HG02759 (cell line): ENCODE results near the gene SAPCD2.

Experiments
- ATAC-seq: cut with Tn5 transposase; IDR thresholded peaks from one replicate; pipeline ENCODE4 v1.9.1; 2021; ENCODE audit warnings: mild to moderate bottlenecking, moderate library complexity; ENCODE audit not compliant: unreplicated experiment

Gene SAPCD2

DNA sequence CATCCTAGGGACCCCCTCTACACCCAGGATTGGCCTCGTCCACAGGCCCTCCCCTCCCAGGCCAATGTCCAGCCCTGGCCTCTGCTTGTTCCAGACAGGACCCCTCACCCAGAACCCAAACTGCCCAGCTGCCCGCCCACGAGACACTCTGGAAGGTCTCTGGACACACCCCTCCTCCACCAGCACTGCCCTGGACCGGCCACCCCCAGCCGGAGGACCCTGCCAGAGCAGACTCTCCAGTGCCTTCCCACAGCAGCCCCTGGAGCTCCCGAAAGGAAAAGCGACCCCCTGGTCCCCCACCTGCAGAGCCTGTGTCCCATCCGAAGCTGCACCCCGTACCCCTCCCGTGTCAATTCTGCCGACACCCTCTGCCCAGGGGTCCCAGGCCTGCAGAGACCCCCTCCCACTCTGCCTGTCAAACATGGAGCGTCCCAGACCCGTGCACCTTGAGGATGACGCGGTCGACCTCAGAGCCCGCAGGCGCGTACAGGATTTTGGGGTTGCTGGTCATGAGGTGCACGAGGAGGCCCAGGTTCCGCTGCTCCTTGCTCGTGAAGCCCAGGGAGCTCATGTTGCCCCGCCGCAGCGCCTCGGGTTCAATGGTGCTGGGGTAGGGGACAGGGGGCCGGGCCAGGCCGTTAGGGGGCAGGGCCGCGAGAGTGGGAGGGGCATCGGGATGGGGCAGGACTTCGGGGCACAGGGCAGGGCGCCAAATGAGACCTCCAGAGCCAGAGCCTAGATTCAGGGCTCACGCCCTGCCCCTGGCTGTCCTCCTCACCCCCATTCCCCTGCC, 50.3 kb downstream of the SAPCD2 start:
- no peak for ATAC-seq

DNA sequence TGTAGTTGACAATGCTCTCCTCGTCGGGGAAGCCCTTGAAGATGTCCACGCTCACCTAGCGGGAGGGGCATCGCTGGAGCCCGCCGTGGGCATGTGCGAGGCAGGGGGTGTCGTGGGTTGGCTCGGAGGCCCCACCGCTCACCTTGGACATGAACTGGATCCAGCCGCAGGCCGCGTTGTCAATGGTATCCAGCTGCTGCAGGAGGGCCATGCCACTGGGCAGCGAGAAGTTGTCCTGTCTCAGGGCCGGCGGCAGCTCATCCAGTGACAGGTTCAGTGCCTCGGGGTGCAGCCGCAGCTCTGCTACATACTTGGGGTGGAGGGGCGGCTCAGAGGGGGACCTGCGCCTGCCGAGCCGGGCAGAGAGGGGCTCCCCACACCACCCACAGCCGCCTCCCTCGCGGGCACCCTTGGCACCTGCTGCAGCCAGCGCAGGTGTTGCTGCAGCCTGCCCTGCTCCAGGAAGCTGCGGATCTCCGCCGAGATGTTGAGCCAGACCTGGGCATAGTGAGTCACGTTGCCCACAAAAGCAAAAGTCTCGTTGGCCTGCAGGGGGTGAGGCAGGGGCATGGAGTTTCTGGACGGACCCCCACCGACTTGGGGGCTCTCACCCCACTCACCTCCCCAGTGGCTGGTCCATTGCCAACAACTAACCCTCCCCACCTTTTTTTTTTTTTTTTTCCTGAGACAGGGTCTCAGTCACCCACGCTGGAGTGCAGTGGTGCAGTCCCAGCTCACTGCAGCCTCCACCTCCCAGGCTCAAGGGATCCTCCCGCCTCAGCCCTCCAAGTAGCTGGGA, 51.4 kb downstream of the SAPCD2 start:
- no peak for ATAC-seq

DNA sequence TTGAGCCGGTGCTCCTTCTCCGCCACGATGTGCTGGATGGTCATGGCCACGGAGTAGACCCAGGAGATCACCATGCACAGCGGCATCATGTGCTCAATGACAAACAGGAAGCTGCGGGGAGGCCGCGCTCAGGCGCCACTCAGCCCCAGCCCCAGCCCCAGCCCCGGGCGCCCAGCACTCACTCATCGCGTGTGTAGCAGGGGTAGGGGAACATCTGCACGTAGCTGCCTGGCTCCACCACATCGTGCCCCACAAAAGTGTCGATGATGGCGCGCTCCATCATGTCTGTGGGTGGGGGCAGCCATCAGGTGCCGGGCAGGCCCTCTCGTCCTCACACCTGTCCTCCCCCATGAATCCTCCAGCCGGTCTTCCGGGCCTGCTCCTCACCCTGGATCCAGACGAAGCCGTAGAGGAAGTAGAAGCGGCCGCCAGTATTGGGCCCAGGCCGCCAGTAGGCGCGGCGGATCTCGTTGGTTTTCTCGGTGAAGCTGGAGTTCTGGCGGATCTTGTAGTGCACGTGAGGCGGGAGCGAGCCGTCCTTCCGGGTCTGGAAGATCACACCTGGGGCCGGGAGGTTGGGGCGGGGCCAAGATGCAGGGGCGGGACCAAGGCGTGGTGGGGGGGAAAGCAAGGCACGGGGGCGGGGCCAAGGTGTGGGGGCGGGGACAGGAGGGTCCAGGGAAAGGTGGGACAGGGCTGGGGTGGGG, 52.4 kb downstream of the SAPCD2 start:
- ATAC-seq, result no peak

DNA sequence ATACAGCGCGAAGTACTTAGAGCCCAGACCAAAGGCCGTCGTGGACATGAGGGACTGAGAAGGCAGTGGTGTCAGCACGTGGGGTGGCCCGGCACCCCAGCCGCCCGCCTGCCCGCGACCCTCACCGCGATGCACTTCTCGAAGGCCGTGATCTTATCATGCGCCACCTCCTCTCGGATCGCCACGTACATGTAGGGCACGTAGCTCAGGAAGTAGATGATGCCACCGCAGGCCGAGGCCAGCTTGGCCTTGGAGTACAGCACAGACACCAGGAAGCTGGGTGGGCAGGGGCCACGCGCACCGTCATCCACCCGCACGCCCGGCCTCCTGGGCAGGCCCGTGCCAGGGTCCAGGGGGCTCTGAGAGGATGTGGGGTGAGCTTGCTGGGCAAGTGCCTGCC, 53.3 kb downstream of the SAPCD2 start:
- no peak for ATAC-seq

DNA sequence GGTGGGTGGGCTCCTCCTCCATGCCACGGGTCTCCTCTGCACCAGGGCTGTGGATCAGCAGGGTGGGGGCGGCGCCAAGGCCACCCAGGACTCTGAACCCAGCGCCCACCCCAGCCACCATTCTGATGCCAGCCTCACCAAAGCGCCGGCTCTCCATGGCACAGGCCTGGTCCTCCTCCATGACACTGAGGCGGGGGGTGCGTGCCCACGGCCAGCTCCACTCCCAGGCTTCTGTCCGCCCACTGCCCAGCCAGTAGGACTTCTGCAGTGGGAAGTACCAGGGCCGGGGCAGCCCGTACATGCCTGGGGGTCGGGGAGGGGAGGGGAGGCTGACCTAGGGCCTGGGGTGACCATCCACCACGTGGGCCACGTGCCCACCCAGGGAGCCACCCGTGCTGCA, 53.9 kb downstream of the SAPCD2 start:
- no peak for ATAC-seq

DNA sequence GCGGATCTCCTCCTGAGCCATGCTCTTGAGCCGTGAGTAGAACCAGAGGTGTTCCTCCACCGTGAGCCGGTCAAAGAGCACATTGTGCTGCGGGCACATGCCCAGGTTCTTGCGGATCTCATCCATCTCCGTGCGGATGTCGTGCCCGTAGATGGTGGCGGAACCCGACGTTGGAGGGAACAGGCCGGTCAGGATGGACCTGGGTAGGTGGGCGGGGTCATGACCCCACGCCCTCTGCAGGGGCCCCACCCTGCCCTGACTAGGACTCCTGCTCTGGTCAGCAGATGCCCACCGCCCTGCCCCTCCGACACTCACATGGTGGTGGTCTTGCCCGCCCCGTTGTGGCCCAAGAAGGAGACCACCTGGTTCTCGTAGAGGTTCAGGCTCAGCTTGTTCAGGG, 54.4 kb downstream of the SAPCD2 start:
- no peak for ATAC-seq

DNA sequence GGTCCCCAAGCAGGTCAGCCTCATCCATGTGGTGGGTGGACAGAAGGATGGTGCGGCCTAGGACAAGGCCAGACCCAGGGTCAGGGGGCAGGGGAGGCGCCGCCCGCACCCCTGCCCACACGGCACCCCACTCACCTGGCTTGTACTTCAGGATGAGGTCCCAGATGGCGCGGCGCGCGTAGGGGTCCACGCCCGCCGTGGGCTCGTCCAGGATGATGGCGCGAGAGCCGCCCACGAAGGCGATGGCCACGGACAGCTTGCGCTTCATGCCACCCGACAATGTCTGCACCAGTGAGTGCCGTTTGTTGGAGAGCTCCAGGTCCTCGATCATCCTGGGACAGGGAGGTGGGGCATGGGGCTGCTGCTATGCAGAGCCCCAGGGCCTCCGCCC, 54.8 kb downstream of the SAPCD2 start:
- no peak for ATAC-seq

DNA sequence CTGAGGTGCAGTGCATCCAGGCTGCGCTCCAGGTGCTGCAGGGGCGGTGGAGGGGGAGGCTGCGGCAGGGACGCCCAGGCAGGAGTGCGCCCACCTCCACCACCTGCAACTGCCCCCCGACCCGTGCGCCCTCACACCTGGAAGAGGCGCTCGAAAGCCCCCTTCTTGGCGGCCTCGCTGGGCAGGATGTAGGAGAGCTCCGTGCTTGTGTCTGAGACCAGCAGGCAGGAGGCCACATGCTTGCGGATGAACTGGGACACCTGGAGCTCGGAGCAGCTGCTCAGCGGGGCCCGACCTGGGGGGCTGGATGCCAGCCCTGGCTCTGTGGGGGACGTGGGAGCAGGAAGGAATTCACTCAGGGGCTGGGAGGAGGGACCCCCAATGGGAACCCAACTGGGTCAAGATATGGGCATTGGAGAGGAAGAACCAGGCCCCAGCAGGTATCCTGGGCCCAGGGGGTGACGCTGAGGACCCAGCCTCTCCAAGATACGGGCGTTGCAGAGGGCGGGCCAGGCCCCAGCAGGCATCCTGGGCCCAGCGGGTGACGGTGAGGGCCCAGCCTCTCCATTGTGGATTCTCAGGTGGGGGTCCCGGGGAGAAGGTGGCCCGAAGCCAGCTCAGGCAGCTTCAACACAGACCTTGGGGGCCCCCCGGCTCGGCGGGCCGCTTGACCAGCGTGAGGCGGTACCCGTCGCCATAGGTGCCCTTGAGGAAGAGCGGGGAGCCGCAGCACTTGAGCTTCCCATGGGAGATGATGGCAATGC, 55.4 kb downstream of the SAPCD2 start:
- no peak for ATAC-seq

DNA sequence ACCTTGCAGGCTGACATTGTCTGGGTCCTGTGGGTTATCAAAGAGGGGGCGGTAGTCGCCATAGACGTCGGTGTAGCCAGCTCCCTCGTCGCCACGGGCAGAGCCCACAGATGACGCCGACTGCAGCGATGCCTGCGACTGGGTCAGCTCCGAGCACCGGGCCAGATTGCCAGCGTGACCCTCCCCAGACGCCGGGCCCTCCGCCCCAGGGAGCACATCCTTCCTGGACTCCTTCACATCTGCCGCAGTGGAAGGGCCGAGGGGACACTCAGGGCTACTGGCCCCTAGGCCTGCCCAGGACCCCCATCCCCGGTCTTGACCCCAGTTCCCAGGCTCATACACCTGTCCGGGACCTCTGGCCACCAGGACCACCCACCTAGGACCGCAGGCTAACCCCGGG, 56.2 kb downstream of the SAPCD2 start:
- no peak for ATAC-seq

DNA sequence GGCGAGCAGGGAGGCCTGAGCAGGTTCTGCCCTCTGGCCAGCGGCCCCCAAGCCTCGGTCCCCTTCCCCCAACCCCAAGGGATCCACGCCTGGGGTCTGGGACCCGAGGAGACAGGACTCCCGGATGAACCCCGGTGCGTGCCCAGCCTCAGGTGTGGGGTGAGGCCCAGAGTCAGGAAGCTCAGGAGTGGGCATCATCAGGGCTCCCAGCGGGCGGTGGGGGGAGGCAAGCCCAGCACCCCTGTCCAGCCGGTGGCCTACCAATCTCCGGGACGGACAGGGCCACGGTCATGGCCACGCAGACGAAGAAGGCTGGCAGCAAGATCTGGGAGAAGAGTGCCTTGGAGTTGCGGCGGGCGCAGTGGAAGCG, 56.8 kb downstream of the SAPCD2 start:
- ATAC-seq, result no peak

DNA sequence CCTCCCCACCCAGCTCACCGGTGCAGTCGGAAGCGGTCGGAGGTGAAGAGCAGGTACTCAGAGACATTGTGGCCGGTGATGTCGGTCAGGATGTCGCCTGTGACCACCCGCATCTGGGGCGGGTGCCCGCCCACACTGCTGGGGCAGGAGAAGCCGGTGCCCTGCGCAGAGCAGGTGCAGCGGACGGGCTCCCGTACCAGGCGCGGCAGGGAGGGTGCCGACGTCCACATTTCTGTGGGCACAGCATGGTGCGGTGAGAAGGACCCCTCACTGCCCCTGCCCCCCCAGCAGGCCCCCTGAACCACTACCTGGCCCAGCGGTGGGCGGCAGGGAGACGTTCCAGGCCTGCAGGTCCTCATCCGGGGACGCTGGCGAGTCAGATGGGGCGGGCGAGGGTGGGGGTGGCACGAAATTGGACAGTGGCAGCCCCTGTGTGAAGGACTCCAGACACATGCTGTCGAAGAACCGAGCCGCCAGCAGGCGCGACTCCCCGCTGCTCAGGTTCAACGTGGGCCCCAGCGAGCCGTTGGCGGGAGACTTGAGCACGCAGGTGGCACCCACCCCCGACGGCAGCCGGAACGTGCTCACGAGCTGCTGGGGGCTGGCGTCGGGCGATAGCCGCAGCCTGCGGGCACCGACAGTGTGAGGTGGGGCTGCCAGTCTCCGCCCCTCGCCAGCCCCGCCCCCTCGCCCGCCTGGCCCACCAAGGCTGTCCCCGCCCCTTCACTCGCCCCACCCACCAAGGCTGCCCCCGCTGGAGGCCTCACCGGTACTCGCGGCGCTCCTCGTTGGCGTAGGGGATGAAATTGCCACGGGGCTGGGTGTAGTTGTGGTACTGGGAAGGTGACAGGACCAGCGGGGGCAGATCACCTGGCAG, 57.4 kb downstream of the SAPCD2 start:
- no peak for ATAC-seq
